K562 (cell line): ENCODE results near the gene POU3F1. TPM values are rescaled to one million over a fixed set of nuclear protein-coding genes. Genes with fewer than 3 reads are reported as not detected.

Experiments used
- AFF4 ChIP-seq: sonication (generic); formaldehyde crosslinking; IDR thresholded peaks from 2 replicates; pipeline ENCODE4 v1.8.0; 2023; ENCODE audit warnings: mild to moderate bottlenecking, missing genetic modification reagents
- DIDO1 ChIP-seq: fragments of 450-650 bp; IDR thresholded peaks from 2 replicates; pipeline ENCODE4 v1.6.1; 2016; ENCODE audit warnings: low read depth, missing biosample characterization, missing genetic modification characterization
- FOSL1 ChIP-seq: fragments of 200-800 bp; sonication (Bioruptor generic); conservative IDR thresholded peaks from 2 replicates; pipeline ENCODE4 v1.6.1; 2016; ENCODE audit warnings: missing genetic modification characterization, missing compliant biosample characterization
- LARP7 ChIP-seq: fragments of 450-650 bp; IDR thresholded peaks from 2 replicates; pipeline ENCODE4 v1.6.1; 2016
- MCM5 ChIP-seq: fragments of 450-650 bp; IDR thresholded peaks from 2 replicates; pipeline ENCODE4 v1.6.1; 2016; ENCODE audit warnings: low read depth
- MYBL2 ChIP-seq, 2 experiments: fragments of 450-650 bp in 1 of 2; sonication (generic) in 1 of 2; formaldehyde crosslinking in 1 of 2; IDR thresholded peaks; 2 replicates each; pipeline versions ENCODE4 v1.6.1 to v1.8.1; 2017 to 2022; ENCODE audit warnings: borderline replicate concordance in 1 of 2, inconsistent platforms in 1 of 2, low read depth in 1 of 2, mild to moderate bottlenecking in 1 of 2, missing genetic modification reagents in 1 of 2, moderate library complexity in 1 of 2
- PREB ChIP-seq: sonication (generic); formaldehyde crosslinking; IDR thresholded peaks from 2 replicates; pipeline ENCODE4 v1.8.1; 2023; ENCODE audit warnings: mild to moderate bottlenecking, missing genetic modification reagents
- RBBP5 ChIP-seq: fragments of 200-600 bp; sonication (generic); IDR thresholded peaks from 2 replicates; pipeline ENCODE4 v1.6.1; 2012; ENCODE audit warnings: borderline replicate concordance, mild to moderate bottlenecking, low read length, control low read depth, inconsistent platforms; ENCODE audit not compliant: insufficient read depth, poor library complexity, severe bottlenecking
- RCOR1 ChIP-seq, 2 experiments: IDR thresholded peaks; 2 replicates each; pipeline ENCODE4 v1.6.1; 2012; ENCODE audit warnings: low read depth in 2 of 2, low read length in 2 of 2, borderline replicate concordance in 1 of 2, improper control_type of control experiment in 1 of 2
- SAFB ChIP-seq: fragments of 200-400 bp; formaldehyde crosslinking; IDR thresholded peaks from 2 replicates; pipeline ENCODE4 v1.6.1; 2017; ENCODE audit warnings: low read depth, low read length, borderline replicate concordance
- SMC3 ChIP-seq: conservative IDR thresholded peaks from 2 replicates; pipeline ENCODE4 v1.6.1; 2011; ENCODE audit warnings: low read depth, low read length, improper control_type of control experiment; ENCODE audit not compliant: insufficient read depth
- SNRNP70 ChIP-seq: fragments of 200-400 bp; formaldehyde crosslinking; optimal IDR thresholded peaks from 2 replicates; pipeline ENCODE3; 2017; ENCODE audit warnings: low read depth, low read length
- SUPT5H ChIP-seq: fragments of 450-650 bp; IDR thresholded peaks from 2 replicates; pipeline ENCODE4 v1.6.1; 2016
- ZNF518B ChIP-seq: fragments of 250-450 bp; sonication (Bioruptor Pico); IDR thresholded peaks from 2 replicates; pipeline ENCODE4 v1.5.0; 2021; ENCODE audit warnings: mild to moderate bottlenecking, moderate library complexity
- polyA plus RNA-seq, 8 experiments: library from polyadenylated mRNA; depleted of rRNA in 4 of 8; stranded (reverse) in 5 of 8; unstranded in 3 of 8; fragments of >200 nt; fragmentation: Nextera tagmentation in 2 of 8; fragmentation: Illumina TruSeq in 1 of 8; extraction: Ambion mirVana in 2 of 8; extraction: Trizol in 1 of 8; gene quantifications; 2 replicates each; pipeline versions ENCODE4 v1.2.1 to v1.2.3, GENCODE V29; 2011 to 2014; ENCODE audit warnings: inconsistent platforms in 1 of 8, missing spikeins in 1 of 8
- total RNA-seq, 7 experiments: library from RNA; depleted of rRNA in 6 of 7; stranded (reverse); fragments of >200 nt in 6 of 7; fragmentation: Illumina TruSeq in 2 of 7; extraction: Trizol in 2 of 7; gene quantifications; 2 replicates each; pipeline versions ENCODE4 v1.2.1 to v1.2.3, GENCODE V29; 2011 to 2021; ENCODE audit warnings: low replicate concordance in 1 of 7
- TF ChIP-seq, protein P1 (sequence below): fragments of 250-450 bp; sonication (Bioruptor Pico); IDR thresholded peaks from 2 replicates; pipeline ENCODE4 v1.8.0; 2022; ENCODE audit warnings: inconsistent platforms, mild to moderate bottlenecking, moderate library complexity, borderline replicate concordance
- TF ChIP-seq, protein P2 (sequence below): fragments of 250-450 bp; sonication (Bioruptor Pico); IDR thresholded peaks from 2 replicates; pipeline ENCODE4 v1.6.1; 2021; ENCODE audit warnings: mild to moderate bottlenecking

Gene POU3F1
- total and polyA plus RNA-seq, 9 of the 15 experiments (the other 6 are each of a cell fraction or from before 2014, with no cell fraction given), result 0.09 TPM; not detected in 8

GRCh38 chr1:37999430-38000232 is 47.0 kb downstream of the POU3F1 start (continued):
- TF ChIP-seq, protein P1, sequence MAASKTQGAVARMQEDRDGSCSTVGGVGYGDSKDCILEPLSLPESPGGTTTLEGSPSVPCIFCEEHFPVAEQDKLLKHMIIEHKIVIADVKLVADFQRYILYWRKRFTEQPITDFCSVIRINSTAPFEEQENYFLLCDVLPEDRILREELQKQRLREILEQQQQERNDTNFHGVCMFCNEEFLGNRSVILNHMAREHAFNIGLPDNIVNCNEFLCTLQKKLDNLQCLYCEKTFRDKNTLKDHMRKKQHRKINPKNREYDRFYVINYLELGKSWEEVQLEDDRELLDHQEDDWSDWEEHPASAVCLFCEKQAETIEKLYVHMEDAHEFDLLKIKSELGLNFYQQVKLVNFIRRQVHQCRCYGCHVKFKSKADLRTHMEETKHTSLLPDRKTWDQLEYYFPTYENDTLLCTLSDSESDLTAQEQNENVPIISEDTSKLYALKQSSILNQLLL (CRISPR knock-in tag), result no peak
- no peak for TF ChIP-seq DIDO1
- no peak for TF ChIP-seq ZNF518B (CRISPR knock-in tag)
- TF ChIP-seq, protein P2, sequence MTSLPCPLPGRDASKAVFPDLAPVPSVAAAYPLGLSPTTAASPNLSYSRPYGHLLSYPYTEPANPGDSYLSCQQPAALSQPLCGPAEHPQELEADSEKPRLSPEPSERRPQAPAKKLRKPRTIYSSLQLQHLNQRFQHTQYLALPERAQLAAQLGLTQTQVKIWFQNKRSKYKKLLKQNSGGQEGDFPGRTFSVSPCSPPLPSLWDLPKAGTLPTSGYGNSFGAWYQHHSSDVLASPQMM (CRISPR knock-in tag), result no peak
- TF ChIP-seq LARP7, result no peak
- peak; percentile 77 for TF ChIP-seq SUPT5H
- TF ChIP-seq RBBP5, result no peak
- TF ChIP-seq SMC3, result 0 out of 2 replicates have a peak, but pooled peaks have one; percentile 14
- TF ChIP-seq SNRNP70, result no peak
- TF ChIP-seq MCM5, result no peak
- TF ChIP-seq MYBL2 (IDR thresholded peaks at IDR 0.05; ENCODE audit: low read depth), result no peak
- TF ChIP-seq MYBL2 (CRISPR knock-in tag; IDR thresholded peaks at IDR 0.05; ENCODE audit: borderline replicate concordance), result no peak
- no peak for TF ChIP-seq SAFB
- peak in 1 of 2 experiments; percentile 89; a peak in 2 of 4 replicates for TF ChIP-seq RCOR1 (IDR thresholded peaks at IDR 0.05; ENCODE audit: borderline replicate concordance in 1 of 2, low read depth in 2 of 2, low read length in 2 of 2)
- TF ChIP-seq PREB, result no peak
- peak; percentile 81 for TF ChIP-seq AFF4 (CRISPR knock-in tag)
- peak; percentile 100 for TF ChIP-seq FOSL1 (tag)
